GM21515 (cell line): ENCODE results near the gene SPATA3.
A peak's percentile ranks its signal among the peaks of the same experiment; 100 is the strongest.

Experiments
- ATAC-seq: cut with Tn5 transposase; IDR thresholded peaks from one replicate; pipeline ENCODE4 v1.9.1; 2021; ENCODE audit not compliant: unreplicated experiment

The SPATA3 gene

DNA sequence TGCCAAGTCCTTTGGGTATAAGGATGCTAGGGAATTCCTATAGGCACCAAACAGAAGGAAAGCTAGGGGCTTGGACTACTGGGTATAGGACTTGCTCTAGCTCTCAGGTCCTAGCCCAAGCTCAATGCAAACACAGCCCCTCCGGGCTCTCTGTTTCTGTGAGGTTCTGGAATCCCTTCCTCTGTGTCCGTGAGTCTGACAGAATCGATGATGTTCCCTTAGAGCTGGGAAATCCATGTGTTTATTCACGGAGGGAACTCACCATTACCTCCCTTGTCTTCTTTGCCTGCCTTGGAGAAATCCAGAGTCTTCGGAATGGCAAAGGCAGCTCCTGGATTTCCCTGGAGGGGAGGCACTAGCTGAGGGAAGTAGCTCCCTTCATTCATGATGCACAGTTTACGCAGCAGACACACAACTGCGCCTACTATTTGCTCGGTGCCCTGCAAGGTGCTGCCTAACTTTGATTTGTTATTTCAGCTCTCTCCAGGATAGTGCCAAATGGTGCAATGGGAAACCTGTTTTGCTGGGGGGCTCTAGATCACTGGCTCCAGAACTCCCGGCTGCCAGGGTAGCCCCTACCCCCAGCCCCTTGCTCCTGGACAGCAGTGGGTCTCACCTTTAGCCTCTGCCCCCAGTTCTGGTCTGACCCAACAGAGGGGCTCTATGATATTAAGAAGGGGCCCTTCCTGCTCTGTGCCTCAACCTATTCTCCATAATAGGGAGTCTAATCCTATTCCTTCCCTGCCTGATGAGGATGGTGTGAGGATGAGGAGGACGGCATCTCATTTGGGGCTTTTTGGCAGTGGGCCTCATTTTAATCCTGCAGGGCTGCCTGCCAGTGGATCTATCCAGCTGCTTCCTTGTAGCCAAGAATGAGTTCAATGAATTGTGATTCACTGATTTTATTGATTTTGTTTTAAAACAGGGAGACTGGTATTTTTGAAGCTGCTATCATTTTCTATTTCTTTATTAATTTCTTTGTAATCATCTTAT lies 52.3 kb downstream of the SPATA3 start:
- ATAC-seq, result no peak

- no peak for ATAC-seq
Observed at GRCh38 chr2:231049286-231050017, 53.5 kb downstream of the SPATA3 start.

DNA sequence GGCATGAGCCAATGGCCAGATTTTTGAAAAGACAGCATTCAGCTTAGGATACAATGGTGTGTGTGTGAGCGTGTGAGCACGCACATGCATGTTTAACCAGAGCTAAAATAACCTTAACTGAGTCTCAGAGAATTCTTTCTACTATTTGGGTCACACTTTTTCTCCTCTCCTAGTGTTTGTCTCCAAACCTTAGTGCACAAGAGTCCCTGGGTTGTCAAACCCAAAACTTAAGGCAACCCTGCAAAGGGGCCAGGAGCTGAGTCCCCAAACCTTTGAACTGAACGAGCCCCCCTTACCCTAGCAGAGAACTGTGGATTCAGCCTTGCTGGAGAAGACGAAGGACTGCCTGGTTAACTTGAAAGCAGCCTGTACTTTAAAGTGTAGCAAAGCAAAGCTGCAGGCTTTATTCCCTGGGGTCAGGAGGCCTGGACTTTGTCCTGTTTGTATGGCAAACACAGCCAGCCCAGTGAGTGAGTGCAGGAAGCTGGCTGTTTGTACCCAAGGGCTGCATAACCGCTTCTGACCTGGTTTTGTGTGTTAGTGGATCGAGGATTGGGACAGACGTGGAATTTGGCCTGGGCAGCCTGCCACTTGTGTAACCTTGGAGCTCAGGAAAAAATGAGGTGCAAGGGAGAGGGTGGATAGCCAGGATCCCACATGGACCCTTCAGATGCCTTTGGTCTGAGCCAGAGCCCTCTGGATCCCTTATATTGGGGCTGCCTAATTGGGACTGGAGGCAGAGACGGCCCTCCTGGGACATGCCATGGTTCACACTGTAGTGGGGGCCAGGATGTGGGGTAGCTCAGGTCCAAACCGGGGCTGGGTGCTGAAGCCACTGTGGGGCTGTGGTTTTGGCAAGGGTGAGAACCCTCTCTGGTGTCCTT lies 54.3 kb downstream of the SPATA3 start:
- ATAC-seq, result no peak

DNA sequence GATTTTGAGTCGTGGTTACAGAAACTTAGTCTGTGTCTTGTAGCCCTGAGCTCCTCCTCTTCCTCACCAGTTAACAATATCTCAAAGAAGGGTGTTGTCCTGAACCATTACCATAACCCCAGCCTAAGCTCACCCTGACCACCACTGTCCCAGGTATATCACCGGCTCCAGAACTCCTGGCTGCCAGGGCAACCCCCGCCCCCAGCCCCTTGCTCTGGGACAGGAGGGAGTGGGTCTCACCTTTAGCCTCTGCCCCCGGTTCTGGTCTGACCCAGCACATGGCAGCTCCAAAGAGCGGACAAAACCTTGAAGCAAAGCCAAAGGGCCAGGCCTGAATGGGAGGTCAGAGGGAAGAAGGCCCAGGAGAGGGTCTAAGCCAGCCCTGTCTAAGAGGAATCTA lies 55.2 kb downstream of the SPATA3 start:
- no peak for ATAC-seq

DNA sequence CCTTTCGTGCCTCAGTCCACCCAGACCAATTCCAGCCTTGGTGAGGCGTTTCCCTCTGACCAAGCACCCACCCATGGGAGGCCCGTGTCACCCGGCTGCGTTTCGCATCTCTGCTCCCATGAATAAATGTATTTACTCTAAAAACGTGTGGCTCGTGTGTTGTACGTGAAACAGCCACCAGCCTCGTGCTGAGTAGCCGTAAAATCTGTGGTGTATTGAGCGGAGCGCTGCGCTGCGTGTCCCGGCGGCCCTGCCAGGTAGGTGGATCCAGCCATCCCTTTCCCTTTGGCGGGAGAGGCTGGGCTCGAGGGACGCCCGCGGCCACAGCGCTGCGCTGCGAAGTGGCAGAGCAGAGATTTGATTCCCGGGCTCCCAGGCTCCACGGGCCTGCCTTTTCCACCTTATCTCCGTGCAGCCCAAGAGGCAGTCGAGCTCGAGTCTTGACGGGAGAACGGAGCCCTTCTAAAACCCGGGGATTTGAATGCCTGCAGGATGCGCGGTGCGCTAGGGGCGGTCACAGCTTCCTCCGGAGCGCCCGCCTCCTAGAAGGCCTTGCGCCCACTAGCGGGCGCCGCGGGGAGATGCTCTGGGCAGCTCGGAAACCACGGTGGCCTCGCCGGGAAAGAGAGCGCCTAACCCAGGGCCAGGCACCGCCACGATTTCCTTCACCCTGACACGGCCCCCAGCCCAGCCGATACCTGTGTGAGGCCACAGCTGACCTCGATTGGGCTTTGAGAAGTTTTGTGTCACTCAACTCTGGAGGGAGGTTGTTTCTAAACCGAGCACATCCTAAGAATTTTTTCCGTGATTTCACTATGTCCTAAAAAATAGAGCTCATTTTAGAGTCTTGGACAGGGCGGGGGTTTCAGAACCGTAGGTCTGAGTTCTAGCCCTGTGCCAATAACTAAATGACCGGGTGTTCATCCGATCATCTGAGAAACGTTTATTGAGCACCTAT lies 56.9 kb downstream of the SPATA3 start:
- ATAC-seq, result peak; percentile 61

DNA sequence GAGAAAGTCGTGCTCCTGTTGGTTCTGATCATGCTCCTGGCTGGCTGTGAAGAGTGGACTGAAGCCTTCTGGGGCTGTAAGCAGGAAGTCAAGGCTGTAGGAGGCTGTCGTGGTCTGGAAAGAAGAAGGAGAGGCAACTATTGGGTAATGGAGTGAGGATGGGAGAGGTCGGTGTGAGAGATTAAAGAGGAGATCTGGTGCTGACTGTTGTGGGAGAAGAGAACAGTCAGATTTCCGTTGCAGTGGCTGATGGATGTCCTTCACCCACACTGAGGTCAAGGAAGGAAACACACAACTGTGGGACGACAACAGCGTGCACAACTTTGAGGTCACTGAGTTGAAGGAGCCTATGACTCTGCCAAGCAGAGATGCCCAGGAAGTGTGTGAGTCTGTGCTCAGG lies 57.9 kb downstream of the SPATA3 start:
- no peak for ATAC-seq

DNA sequence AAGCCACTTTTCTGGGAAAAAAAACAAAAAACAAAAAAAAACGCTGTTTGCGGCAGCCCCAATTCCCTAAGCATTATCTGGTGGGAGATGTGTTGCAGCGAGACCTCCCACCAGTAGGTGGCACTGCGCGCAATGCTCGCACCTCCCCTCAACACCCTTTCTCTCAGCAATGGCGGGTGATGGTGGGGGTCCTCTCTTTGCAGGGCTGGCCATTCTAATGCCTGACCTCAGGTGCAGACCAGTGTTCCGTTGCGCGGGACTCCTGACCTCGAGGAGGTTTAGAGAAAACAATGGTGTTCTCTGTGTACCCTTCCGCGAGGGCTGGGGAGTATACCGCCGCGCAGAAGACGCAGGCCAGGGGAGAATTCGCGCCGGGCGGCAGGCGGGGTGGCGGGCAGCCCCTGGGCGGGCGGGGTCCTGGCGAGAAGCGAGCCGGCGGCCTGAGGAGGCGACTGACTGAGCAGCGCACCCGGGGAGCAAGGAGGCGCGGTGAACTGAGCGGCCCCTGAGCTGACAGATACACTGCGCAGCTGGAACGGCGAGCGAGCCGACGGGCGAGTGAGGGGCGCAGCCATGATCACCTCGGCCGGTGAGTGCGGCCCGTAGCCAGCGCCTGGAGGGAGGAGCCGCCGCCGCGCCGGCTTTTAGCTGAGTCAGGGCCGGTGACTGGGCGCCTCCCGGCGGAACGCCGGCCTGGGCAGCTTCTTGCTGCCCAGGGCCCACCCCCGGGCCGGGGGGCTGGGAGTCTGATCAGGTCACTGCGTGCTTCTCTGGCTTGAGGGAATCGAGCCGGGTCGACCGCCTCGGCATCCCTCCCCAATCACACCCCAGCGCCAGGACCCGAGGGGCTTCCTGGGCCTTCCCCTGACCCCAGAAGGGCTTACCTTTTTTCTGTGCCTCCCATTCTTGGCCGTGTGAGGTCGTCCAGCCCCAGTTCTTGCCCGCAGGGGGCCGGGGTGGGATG lies 60.8 kb downstream of the SPATA3 start, which contains the start of gene PSMD1:
TSS of gene PSMD1 (plus strand) at position 415 of the 964 bp plus-strand sequence. CDS start at position 574, 159 bp downstream.
- ATAC-seq, result peak; percentile 77

DNA sequence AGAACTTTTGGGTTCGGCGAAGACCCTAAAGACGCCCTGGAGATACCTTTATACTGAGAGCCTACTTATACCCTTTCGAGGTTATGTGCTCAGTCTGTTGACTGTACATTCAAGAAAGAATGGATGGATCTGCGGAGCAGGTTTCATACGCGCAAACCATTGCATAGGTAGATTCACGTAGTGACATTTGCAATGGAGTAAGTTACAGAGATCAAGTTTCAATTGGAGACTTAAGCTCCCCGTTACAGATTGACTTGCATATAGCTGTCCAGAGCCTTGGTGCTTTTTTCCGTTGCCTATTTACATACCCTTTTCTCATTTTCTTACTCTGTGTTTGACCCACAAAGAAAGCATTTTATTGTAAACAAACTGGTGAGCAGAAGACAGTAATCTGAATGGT lies 61.7 kb downstream of the SPATA3 start:
- ATAC-seq, result no peak
